ENCODE measurements around the gene H2AZ2.
"Not testable (repeated sequence)": the region's sequence is repeated elsewhere in the genome, so short reads cannot be mapped to it uniquely, and the experiment has no call there.

Gene H2AZ2

DNA sequence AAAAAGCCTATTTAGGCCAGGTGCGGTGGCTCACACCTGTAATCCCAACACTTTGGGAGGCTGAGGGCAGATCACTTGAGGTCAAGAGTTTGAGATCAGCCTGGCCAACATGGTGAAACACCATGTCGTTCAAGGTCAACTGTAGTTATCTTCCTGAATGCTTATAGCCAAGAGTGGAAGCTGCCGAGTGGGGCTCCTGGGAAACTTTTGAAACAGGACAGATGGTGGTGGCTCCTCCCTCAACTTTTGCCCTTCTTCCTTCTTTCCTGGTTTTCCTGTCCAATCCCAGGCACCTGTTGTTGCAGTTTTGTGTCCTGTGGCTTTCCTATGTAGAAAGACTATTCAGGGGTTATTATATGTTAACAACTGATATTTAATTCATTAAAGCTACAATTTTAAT, 60.1 kb downstream of the H2AZ2 start:
- no peak for DNase-seq

DNA sequence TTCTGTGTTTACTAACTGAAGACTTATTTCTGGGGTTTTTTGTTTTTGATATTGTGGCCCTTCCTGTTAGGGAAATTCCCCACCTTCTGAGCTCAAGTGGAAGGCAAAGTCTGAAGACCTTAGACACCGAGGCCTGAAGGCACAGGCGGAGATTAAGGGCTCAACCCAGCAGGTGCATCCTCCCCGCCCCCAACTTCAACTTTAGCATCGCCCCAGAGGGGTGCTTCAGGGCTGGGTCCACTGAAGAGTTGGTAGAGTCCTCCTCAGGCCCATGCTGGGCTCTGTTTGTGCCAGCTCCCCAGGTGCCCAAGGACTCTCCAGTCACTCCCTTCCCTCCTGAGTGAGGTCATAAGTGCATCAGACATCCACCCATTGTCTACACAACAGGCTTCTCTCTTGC, 60.8 kb downstream of the H2AZ2 start:
- no peak for DNase-seq

DNA sequence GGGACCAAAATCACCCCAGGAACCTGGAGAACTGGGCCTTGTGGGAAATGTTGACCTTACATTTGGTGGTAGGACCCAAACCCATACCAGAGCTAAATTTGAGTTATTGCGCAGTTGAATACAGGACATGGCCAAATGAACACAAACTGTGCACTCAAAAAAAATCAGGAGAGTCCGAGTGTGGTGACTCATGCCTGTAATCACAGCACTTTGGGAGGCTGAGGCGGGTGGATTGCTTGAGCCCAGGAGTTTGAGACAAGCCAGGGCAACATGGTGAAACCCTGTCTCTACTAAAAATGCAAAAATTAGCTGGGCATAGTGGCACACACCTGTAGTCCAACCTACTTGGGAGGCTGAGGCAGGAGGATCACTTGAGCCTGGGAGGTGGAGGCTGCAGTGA, 62.7 kb downstream of the H2AZ2 start:
- not testable (repeated sequence) for DNase-seq

DNA sequence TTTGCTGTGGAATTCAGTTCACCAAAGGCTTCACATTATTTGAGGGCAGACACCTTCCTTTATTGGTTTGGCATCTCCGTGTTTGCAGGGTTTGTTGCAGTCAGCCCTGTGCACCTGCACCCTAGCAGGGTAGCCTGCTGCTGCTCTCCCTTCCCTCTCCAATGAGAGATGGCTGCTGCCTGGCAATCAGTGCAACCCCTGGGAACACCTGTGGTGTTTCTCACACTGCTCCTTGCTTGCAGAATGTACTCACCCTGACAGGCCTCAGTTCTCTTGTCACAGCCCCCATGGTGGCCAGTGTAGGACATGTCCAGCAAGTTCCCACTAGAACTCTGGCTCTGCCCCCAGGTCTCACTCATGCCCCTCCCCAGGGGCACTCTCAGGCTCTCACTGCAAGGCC, 63.5 kb downstream of the H2AZ2 start:
- DNase-seq = no peak

GRCh38 chr7:44783407-44783806, 64.5 kb downstream of the H2AZ2 start:
- no peak for DNase-seq

- no peak for DNase-seq
Measured at GRCh38 chr7:44782460-44782859, 65.4 kb downstream of the H2AZ2 start.

All from amygdala (tissue), 56 donors.